Left lobe of liver (tissue), 2 donors: ENCODE data around the gene TSPAN4. TPM values are rescaled to one million over a fixed set of nuclear protein-coding genes. Genes with fewer than 3 reads are reported as not detected.
A peak's percentile ranks its signal among the peaks of the same experiment; 100 is the strongest.

ENCODE experiments used
- ATAC-seq: fragments of 200-7000 bp; cut with Tn5 transposase; one replicate; pipeline ENCODE4 v1.9.1; 2020; ENCODE audit warnings: mild to moderate bottlenecking, moderate library complexity
- DNase-seq: peaks from one replicate; pipeline ENCODE4 v3.0.0-alpha.2; 2020; ENCODE audit warnings: low spot score
- total RNA-seq: library from RNA; stranded (reverse); gene quantifications from one replicate; pipeline ENCODE4 v1.2.1, GENCODE V29; 2021
- donor health status: DM: no; HTN: no; CAD: no; lungs with moderate emphysema.
- donor health status: DM: no; HTN: yes; CAD: no.

The TSPAN4 gene, protein sequence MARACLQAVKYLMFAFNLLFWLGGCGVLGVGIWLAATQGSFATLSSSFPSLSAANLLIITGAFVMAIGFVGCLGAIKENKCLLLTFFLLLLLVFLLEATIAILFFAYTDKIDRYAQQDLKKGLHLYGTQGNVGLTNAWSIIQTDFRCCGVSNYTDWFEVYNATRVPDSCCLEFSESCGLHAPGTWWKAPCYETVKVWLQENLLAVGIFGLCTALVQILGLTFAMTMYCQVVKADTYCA
- 17.1 TPM for total RNA-seq

DNA sequence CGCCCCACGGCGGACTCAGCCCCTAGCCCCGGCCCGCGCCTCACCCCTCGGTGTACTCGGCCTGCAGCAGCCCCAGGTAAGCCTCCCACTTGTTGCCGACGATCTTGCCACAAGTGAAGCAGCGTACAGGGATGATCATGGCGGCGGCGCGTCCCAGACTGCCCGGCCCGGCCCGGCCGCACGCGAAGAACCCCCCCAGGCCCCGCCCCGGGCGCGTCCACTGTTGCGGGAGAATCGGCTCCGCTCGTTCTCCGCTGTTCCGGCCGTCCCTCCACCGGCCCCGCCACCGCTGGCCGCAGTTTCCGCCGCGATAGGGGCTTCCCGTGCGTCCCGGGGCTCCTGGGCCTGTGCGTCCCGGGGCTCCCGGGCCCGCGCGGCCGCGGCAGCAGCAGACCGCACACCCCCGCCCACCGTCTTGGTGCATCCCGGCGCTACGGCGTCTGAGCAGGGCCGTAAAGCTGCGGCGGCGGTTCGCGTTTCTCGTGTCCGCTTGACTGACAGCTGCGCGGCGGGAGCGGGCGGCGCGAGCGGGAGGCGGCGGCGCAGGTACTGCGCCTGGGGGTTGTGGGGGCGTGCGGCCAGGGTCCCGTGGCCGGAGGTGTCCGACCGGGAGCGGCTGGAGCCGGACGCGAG lies at the start of gene TSPAN4, which contains the start of gene POLR2L:
TSPAN4 (plus strand) TSS at position 483 of the 633 bp plus-strand sequence. CDS start 7,453 bp downstream, outside the sequence.
POLR2L (minus strand) TSS at position 160 of the 633 bp plus-strand sequence; CDS start at position 139, 21 bp downstream.
- peak; percentile 73 for ATAC-seq
- DNase-seq, result peak; percentile 91

DNA sequence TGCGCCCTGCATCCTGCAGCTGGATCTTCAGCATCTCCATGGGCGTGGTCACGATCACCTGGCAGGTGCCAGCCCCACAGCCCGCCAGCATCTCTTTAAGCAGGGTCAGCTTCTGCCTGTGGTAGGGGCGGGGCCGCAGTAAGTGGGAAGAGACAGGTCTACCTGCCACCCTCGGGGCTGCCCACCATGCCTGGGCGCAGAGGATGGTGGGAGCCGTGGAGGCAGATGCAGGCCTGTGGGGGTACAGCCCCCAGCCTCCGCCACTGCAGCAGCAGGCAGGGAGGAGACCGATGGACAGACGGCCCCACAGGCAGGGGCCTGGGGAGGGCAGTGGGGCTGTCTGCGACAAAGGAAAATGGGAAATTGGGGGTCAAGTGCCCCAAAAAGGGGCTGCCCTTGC lies 49.8 kb upstream of the TSPAN4 start:
- DNase-seq, result peak; percentile 49
- no peak for ATAC-seq

DNA sequence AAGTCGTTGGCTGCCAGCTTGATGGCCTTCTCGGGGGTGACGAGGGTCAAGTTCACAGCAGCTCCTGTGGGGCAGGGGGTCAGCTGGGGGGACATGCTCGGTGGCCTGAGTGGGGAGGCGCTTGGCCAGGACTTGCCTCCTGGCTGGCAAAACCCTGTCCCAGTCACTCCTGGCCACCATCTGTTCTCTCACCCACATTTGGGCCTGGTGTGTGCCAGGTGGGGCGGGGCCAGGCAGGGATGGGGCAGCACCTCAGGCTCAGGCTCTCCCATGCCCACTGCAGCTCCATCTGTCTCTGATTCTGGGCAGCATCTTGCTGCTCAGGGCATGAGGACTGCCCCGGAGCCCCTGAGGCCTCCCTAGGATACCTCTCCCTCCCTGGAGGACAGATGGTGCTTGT lies 49.1 kb upstream of the TSPAN4 start:
- ATAC-seq (no peak), DNase-seq (no peak)

DNA sequence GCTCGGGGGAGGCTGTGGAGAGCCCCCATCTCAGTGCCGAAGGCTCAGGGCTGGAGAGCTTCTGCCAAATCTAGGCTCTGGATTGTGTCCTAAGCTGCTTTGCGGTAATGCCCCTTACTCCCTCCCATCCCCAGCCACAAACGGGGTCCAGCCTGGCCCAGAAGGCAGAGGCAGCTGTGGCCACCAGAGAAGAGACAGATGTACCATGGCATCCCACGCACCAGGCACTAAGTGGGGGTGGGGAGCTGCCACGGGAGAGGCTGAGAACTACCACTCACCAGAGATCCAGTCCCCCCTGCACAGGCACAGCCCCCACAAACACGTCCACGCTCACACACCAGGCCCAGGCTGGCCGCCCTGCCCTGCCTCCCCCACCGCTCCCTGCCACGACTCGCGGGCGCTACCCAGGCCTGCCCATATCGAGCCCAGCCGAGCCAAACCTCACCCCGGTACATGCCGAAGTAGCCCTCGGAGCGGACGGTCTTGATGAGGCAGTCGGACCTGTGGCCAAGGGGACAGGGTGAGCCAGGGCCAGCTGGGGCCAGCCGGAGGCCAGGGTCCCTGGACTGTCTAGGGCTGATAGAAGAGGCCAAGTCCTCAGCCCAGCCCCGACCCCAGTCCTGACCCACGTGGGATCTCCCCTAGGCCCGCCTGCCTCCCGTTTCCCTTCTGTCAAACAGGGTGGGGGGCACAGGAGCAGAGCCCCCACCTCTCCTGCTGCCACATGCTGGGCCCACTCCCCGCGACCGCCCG lies 48.5 kb upstream of the TSPAN4 start:
- ATAC-seq (no peak), DNase-seq (no peak)

DNA sequence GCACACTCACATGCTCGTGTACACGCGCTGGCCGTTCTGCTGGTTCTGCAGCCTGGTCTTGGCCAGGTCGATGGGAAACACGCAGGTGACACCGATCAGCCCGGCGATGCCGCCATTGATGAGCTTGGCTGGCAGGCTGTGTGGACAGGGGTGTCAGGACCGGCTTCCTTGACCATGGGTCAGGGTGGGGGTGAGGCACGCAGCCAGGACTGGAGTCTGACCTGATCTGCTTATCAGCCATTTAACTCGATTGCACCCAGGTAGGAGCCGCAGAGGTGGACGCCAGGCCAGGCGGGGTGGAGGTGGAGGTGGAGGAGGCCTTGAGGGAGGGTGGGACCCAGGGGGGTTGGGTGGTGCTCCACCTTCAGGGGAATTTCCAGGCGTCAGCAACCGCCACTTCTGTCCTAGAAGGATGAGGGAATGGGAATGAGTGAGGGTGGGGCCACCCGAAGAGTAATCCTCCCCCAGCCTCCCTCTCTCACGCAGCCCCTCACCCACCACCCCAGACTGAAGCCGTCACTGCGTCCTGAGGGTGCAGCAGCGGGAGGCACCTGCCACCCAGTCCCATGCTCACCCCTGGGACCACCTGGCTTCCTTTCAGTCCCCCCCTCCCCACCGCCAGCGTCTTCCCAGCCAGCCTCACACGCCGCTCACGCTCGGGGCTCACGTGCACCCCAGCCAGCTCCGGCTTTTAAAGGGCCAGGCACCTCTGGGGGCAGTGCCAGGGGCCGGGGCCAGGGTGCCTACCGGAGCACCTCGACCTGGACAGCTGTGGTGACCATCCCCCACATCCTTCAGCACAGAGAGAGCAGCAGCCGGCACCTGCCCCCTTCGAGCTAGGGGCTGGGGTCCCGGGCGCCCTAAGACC lies 47.7 kb upstream of the TSPAN4 start:
- peak; percentile 25 for ATAC-seq
- DNase-seq, result peak; percentile 79

DNA sequence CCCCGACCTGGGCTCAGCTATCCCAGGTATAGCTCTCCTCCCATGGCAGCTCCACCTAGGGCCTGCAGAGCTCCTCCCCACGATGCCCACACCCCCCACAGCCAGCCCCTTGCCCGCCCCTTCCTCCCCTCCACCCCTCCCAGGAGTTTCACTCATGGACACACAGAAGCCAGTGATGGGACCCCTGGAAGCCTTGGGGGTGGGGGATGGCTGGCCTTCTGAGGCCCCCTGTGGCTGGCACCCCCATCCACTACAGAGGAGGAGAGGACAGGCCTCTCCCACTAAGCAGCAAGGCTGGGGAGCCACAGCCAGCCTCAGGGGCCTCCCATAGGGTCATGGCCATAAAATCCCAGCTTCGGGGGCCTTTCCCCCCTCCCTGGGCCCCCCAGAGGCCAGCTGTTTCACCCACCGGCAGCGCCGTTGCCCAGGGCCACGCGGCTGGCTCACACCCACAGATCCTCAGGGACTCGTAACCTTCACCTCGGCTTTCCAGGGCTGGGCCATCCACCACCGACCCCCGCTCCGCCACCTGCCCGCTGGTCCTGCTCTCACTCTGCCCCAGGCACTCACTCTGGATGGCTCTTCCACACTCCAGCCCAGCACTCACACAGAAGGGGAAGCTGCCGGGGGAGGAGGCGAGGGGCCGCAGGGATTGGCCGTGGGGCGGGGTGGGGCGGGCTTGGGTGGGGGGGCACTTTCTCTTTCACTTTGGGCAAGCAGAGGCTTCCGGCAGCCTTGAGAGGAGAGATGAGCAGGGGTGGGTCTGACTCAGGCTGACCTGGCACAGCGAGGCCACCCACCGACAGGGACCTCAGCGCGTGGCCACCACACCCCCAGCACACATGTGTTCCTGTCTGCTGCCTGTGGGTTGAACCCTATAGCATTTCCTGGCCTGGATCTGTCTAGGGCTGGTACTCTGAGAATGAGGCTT lies 46.8 kb upstream of the TSPAN4 start:
- peak; percentile 54 for ATAC-seq
- peak; percentile 81 for DNase-seq

DNA sequence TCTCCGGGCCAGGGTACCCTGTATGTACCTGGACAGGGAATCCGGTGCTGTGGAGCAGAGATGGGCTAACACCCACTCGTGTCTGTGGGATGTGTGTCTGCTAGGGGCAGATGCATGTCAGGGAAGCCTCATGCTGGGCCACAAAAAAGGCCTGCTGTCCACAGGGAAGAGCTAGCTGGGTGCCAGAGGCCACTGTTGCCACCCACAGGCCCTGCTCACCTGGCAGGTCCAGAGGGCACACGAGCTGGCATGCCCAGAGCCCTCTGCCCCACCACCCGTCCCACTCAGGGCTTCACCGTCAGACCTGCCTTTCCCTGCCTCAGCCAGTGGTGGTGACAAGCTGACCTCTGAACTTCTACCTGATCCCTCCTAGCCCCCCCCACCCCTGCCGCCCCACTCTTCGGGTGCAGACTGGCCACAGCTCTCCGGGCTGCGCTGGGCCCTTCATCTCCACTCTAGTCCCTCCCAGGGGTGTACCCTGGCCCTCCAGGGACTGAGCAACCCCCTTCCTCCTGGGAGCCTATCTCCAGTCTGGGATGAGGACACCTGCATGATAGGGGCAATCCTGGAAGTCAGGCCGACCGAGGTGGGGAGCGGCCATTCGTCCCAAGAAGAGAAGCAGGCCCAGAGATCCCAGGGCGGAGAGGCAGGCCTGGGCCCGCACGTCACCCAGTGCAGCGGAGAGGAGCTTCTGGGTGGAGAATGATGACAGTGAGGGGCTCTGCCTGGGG lies 45.9 kb upstream of the TSPAN4 start:
- DNase-seq (peak; percentile 89), ATAC-seq (peak; percentile 60)

DNA sequence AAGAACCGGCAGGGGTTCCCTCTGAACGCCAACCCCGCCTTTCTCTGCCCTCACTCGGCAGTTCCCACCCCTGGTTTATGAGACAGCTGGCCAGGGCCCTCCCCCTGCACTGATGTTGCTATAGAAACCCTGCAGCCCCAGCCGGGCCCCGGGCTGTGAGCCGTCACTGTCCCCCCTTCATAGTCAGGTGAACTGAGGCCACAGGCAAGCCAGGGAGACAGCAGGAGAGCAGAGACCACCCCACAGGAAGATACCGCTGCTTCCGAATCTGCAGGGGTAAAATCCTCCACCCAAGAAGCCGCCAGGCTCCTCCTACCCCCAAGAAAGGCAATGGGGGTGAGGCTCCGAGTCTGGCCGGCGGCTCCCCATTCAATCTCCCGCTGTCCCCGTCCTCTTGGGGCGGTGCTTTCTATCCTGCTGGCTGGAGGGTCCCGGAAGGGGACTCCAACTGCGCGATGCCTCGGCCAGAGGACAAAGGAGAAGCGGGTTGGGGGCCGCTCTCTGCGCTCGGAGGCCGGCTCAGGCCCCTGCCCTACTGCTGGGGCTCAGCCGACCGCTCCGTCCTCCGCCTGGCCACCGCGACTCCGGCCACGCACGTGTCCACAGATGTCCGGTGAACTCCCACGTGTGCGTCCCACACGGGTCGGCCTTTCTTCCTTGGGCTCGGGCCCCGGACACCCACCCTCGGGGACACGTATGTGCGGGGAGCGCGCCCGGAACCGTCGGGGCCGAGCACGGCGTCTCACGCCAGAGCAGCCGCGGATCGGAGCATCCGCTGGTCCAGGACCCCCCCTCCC lies 45.2 kb upstream of the TSPAN4 start:
- DNase-seq, result no peak
- ATAC-seq, result peak; percentile 33

DNA sequence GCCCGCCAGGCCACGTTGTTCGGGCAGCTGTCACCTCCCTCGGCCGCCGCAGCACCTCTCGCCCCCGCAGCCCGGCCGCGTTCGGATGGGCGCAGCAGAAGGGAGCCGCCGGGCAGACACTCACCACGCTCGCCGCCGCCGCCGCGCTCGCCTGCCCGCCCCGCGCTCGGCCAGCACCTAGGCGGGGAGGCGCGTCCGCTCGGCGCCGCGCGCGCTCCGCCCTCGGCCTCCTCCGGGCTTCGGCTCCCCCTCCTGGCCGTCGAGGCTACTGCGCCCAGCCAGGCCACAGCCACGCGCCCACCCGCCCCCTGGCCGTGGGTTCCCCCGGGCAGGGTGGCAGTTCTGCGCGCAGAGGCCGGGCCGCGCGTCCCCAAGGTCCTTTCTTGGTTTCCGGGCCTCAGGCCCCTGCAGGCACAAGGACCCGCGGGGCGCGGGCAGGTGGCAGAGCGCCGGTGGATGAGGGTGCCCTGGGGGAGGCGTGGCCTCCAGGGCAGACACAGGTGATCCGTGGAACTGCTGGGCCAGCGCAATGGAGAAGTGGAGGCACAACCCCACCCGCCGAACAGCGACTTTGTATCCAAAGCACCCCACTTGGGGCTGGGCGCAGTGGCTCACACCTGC lies 44.4 kb upstream of the TSPAN4 start, which contains the start of gene SLC25A22:
SLC25A22 (minus strand) TSS at position 189 of the 621 bp plus-strand sequence. CDS start 3,275 bp downstream, outside the sequence.
- DNase-seq, result peak; percentile 78
- ATAC-seq, result peak; percentile 64

DNA sequence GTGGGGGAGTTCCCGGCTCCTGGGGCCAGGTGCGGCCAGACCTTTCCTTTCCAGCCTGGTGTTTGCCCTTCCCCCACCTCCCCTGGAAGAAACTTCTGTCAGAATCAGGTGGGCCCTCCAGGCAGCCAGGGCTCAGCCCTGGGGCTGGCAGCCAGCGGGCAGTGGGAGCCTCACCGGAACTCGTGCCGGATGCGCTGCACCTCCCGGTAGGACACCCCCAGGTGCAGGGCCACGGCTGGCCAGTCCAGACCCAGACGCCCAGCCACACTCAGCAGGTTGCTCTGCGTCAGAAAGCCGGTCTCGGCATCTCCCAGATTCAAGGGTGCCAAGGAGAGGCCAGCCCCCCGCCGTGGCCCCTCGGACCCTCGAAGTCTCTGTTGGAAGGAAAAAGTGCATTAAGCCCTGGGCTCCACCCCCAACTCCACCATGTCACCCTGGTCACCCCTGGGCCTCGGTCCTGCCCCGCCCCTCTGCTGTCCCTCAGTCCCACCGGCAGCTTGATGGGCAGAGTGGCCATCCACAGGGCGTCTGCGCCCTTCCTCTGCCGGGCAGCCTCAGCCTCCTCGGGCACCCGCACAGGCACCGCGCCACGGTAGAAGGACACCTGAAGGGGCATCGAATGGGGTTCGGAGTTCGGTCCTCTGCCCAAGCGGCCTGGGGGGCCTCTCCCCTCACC lies 42.9 kb upstream of the TSPAN4 start:
- ATAC-seq (no peak), DNase-seq (no peak)

DNA sequence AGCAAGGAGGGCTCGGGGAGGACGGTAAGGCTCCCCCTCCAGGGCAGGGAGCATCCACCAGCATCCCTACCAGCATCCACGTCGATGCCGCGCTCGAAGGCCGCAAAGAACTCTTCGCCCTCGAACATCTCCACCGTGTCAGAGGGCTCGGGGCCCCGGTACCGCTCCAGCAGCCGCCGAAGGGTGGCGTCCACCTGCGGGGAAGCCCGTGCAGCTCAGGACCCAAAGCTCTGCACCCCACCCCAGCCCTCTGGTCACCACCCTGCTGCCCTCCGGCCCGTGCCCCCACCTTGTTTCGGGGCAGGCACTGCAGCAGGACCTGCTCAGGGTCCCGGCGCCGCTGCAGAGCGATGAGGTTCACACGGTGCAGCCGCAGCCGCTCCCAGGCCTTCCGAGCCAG lies 42.2 kb upstream of the TSPAN4 start:
- DNase-seq (no peak), ATAC-seq (no peak)

DNA sequence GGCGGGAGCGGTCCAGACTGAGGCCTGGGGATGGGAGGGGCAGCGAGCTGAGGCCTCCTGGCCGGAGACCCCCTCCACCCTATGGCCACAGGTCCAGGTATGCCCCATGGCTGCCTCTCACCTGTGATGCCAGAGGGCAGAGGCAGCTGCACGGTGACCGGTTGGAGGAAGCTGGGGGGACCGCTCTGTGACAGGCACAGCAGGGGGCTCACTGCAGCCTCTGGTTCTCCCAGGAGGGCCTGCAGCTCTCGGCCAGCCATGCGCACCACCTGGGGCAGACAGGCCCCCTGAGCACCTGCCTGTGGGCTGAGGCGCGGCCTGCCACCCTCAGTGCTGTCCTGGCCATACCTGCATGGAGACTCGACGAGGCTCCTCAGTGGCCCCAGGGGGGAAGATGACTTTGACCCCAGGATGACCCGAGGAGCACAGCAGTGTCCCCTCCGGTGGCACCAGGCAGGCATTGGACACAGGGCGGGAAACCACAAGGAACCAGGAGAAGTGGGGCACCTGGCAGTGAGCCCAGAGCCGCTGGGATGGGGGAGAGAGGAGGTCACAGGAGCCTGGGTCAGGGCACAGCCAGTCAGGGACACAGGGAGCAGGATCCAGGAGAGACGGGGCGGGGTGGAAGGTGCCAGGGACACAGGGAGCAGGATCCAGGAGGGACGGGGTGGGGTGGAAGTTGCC lies 41.4 kb upstream of the TSPAN4 start:
- DNase-seq (no peak), ATAC-seq (no peak)

DNA sequence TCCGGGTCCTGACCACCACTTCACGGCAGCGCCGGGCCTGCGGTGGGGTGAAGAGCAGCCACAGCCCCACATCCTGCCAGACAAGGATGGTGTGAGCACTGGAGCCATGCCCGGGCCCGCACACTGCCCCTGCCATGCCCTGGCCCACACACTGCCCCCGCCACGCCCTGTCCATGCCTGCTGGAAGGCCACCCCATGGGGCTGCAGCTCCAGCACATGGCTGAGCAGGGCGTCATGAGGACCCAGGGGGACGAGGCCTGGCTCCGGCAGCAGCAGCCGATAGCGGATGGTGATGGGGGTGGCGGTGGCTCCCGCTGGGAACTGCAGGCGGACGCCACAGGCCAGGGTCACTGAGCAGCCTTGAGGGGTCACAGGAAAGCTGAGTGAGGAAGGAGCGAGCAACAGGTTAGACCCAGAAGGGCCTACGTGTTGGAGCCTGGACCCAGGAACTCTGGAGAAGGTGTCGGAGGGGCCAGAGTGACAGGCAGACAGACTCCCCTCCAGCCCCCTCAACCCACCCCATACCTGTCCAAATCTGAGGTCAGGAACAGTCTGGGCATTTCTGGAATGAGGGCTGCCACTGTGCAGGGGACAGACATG lies 40.5 kb upstream of the TSPAN4 start:
- no peak for ATAC-seq
- DNase-seq, result no peak

DNA sequence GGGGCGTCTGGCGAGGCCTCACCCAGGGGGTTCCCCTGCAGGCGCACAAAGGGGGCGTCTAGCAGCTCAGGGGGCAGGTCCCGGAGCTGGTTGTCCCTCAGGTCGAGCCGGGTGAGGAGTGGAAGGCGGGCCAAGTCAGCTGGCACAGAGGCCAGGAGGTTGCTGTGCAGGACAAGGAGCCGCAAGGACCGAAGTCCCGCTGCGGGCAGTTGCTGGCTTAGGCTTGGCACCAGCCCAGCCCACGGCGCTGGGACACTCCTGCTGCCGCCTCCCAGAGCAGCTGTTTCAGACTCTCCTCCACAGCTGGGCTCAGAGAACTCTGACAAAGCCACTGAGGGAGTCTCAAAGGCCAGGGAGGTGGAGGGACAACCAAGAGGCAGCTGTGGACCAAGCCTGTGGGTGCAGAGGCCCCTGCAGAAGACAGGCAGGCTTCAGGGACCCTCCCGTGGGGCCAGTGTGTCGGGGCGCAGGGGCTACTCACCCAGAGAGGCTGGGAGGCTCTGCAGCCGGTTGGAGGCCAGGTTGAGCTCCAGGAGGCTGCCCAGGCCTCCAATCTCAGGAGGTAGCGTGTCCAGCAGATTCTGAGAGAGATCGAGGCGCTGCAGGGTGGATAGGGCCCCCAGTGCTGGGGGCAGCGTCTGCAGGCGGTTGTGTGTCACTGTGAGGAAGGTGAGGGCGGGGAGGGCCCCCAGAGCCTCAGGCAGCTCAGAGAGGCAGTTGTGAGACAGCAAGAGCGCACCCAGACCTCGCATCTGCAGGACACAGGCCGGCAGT lies 39.8 kb upstream of the TSPAN4 start:
- DNase-seq (no peak), ATAC-seq (no peak)

DNA sequence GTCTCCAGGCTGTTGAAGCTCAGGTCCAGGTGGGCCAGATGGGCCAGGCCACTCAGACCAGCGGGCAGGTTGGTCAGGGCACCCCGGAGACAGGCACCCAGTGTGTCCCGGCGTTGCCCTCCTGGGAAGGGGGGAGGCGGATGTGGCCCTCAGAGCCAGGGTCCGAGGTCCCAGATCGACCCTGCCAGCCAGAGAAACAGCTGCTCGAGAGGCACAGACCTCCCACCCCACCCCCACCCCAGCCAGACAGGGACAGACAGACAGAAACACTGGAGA lies 39.2 kb upstream of the TSPAN4 start:
- DNase-seq (no peak), ATAC-seq (no peak)
